ENCODE measurements around the gene SUMO3.

SUMO3 gene

DNA sequence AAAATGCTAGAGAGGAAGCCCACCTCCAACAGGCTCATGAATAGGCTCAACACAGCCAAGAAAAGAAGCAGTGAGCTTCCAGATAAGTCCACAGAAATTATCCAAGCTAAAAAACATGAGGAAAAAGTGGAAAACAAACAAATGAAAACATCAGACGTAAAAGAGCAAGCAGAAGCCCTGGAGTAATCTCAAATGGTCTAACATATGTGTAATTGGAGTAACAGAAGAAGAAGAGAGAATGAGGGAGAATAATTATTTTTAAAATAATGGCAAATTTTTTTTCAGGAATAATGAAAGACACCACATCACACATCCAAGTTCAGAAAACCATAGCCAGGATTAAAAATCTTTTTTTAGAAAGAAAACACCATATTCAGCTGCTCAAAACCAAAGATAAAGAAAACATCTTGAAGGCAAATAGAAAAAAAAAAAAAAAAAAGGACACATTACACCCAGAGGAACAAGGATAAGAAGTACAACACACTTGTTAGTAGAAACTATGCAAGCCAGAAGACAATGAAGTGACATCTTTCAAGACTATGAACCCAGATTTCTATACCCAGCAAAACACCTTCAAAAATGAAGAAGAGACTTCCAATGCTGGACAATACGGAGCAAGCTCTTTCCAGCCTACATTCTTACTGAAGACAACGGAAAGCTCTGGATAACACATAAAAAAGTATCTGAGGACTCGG lies 10.6 kb upstream of the SUMO3 start:
- DNase-seq: no peak

DNA sequence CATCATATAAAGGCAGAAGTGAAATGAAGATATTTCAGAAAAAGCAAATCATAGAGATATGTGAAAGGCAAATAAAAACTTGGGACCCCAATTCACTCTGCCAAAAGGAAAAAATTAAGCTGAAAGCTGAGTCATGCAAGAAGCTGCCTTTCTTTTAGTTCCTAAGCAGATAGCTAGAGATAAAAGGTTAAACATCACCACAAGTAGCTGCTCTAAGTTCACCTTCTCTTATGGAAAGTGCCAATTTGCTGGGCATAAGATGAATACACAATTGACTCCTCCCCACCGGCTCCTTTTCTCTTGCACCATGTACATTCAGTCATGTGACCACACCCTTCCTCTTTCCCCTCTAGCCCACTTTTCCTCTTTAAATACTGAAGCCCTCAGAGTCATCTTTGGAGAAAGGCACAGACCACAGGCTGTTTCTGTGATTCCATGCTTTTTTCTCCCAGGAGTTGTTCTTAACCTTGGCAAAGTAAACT lies 5.4 kb upstream of the SUMO3 start:
- peak; percentile 16 to 57 (median 34) for DNase-seq

DNA sequence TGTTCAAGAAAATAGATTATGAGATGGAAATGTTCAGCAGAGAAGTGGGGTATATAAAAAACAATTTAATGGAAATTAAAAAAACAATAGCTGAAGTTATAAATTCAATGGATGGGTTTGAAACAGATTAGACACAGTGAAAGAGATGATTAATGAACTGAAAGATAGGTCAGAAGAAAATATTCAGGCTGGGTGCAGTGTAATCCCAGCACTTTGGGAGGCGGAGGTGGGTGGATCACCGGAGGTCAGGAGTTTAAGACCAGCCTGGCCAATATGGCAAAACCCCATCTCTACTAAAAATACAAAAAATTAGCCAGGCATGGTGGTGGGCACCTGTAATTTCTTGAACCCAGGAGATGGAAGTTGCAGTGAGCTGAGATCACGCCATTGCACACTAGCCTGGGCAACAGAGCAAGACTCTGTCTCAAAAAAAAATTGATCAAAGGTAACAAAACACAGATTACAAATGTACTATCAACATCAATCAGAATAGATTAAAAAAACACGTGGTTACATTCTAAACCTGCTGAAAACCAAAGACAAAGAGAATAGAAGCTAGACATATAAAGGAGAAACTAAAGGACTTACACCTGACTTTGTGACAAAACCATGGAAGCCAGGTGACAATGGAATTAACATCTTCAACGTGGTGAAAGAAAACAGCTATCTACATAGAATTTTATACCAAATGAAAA lies 4.8 kb upstream of the SUMO3 start:
- DNase-seq: no peak

DNA sequence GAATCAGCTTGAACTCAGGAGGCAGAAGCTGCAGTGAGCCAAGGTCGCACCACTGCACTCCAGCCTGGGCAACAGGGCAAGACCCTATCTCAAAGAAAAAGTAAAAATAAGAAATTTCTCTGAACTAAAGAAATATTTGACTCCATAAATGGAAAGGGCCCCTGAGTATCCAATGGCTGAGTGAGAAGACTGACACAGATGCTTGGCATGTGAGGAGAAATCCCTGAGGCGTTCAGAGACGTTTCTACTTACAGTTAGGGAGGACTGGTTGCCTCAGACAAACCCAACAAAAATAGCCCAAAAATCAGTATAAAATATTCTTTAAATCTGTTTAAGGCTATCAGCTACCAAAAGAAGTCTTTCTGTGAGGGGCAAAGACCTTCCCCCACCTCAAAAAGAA lies 3.0 kb upstream of the SUMO3 start:
- no peak for DNase-seq

DNA sequence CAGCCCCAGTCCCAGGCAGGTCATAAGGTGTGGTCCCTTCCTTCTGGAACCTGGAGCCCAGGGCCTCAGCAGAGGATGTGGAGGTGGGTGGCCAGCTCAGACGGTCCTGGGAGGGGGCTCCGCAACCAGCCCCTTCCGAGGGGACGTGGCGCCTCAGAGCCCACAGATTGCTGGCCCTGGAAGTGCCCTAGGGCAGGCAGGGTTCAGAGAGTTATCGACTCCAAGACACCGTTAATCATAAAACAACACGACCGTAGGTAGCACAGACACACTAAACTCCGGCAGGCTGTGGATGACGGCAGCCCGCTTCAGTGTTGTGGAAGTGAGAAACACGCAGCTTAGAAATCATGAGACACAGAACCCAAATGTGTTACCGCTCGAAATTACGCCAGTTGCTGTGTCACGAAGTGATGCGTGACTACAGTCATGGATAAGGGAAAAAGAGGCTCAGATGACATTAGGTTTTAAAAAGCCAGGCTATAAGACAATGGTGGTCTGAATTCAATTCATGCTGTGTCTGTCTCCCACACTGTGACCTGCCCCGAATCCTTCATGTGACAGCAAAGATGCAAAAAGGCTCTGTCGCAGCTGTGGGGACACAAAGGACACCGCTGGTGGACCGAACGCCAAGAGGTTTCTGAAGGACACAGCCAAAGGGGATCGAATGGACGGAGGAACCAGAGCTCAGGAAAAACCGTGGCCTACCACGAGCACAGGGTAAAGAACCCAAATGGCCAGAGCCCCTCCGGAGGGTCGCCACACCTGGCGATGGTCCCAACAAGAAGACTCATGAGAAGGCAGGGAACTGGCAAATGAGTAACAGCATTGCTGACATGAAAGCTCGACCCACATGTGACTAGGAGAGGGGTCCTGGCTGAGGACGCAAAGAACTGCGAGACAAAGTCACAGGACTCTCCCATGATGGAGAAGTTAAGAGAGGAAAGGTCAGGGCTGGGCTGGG lies 1.7 kb upstream of the SUMO3 start:
- peak in 2 of 4 experiments; percentile 21 to 22 for DNase-seq

DNA sequence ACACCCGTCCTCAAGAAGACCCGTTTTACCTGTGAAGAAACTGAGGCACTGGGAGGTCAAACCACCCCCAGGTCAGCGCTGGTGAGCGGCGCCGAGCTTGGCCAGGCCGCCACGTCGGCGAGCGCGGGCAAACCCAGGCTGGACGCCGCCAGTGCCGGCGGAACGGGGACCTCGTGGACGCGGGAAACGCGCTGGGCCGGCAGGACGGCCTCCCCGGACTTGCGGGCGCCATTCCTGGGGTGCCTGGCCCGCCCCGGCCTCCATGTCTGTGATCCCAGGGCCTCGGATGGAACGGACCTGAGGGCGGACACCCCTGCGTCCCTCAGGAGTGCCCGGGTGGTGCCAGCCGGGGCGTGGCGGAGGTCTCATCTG lies 764 bp upstream of the SUMO3 start:
- peak in 1 of 4 experiments; percentile 21 for DNase-seq

DNA sequence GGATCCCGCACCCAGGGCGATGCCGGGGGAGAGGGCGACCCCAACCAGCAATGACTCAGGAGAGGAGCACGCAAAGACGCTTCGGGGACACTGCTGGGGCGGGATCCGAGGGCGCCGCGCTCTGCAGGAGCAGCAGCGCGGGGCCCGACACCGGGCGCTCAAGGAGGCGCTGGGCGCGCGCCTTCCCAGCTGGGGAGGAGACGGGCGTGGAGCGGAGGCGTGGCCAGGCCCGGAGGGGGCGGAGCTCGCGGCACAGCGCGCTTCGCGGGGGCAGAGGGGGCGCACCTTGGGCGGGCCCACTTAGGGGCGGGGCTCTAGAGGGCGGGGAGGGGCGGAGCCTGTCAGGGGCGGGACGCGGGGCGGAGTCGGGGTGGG lies 369 bp downstream of the SUMO3 start:
- DNase-seq: peak; percentile 93 to 98 (median 96)

DNA sequence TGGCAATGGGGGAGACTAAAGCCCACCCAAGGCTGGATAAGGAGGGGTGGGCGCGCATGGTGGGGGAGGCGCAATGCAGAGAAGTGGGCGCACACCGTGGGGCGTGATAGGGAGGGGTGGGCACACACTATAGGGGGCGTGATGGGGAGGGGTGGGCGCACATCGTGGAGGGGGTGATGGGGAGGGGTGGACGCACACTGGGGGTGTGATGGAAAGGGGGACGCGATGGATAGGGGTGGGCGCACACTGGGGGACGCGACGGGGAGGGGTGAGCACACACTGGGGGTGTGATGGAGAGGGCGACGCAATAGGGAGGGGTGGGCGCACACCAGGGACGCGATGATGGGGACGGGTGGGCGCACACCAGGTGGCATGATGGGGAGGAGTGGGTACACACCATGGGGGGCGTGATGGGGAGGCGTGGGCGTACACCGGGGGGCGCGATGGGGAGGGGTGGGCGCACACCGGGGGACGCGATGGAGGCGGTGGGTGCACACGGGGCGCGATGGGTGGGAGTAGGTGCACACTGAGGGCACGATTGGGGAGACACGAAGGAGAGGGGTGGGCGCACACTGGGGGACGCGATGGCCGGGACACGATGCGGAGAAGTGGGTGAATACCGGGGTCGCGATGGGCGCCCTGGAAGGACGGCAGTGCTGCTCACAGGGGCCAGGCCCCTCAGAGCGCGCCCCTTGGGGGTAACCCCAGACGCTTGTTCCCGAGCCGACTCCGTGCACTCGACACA lies 929 bp downstream of the SUMO3 start:
- DNase-seq: no peak

DNA sequence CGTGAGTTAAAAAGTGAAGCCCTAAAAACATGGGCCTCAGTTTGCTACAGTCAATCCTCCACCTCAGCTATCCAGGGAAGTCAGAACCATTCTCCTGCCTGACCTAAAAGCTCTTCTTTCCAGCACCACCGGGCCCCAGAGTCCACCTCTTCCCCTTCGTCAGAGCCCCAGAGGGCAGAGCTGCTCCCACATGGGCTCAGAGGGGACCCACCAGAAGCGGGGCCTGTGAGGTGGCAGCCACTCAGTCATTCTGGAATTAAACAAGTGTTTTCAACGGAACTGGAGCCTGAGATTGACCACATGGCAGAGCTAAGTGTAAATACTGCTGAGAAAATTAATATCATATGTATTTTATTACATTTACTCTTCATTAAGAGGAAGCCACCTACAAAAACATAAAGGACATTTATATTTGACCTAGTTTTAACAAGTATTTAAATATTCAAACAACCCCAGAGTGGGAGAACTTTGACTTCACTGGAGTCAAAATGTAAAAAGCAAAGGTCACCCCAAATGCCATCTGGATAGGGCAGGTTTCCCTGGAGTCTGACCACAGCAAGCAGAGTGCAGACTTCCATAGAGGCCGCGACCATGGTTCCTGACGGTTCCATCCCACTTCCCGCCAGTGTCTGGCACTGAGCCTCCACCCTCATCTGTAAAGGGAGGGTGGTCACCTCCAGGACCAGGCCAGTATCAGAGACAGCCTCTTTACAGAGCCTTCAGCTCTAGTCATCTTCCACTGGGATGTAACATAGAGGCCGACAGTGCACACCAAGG lies 1.8 kb downstream of the SUMO3 start:
- no peak for DNase-seq

DNA sequence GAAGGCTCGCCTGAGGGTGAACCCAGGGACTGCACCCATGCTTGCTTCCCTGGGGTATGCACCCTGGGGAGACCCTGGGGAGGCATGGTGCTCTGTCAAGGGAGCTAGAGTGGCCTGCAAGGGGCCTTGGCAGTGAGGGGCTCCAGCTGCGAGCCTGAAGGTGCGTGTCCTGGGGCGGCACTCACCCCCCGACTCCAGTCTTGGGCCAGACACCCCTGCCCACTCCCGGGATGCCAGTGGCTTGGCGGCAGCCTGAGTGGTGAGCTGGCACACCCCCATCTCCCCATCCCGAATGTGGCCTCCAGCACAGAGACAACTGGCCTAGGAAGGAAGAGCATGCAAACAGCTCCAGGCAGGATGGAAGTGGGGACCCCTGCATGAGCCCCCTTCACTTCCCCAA lies 2.6 kb downstream of the SUMO3 start:
- no peak for DNase-seq

DNA sequence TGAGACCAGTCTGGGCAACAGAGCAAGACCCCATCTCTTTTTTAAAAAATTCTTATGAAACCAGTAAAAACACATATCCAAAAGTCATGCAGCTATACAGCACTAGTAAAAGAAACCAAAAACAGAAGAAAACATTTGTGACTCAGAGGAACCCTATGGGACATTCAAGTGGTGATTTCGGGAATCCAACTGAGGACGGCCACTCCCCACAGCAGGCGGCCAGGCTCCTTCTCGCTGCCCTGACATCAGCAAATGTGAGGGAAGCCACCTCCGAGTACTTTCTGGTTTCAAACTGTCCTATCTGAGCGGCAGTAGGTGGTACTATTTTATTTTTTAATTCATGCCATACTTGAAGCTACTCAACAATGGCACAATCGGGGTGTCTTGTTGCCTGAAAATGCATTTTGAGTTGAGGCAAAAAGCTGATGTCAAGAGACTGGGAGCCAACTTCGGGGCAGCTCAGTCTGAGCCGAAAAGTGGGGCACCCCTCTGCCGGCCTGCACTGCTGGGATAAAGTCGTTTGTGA lies 3.3 kb downstream of the SUMO3 start:
- no peak for DNase-seq

DNA sequence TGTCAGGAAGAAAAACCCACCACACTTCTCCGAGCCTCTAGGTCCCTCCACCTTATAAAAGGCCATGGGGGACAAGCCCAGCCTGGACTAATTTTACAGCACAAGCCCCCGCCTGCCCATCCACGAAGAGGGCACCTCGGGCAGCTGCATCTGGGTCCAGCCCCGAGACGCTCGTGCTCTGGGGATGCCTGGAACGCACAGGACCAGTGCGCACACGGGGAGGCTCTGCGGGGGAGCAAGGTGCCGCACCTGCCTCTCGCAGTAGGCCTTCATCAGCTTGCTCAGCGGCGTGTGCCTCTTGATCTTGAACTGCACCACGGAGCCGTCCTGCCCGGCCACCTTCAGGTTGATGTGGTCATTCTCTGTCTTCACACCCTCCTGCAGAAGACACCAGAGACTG lies 4.1 kb downstream of the SUMO3 start:
- DNase-seq: no peak

DNA sequence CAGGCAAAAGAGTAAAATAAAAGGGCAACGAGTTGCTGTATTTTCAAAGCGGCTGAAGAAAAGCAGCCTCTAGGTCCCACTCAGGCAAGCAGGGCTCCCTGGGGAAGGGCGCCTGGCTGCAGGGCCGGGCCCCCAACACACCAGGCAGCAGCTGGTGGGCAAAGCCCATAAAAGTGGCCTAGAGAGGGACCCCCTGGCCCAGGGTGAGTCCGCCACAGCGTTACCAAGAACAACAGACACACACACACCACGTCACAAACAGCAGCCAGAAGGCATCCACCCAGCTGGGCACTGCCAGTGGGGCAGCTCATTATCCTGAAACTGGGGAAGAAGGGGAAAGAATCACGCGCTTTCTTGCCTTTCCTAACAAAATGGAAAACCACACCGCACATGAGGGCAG lies 4.7 kb downstream of the SUMO3 start:
- no peak for DNase-seq

DNA sequence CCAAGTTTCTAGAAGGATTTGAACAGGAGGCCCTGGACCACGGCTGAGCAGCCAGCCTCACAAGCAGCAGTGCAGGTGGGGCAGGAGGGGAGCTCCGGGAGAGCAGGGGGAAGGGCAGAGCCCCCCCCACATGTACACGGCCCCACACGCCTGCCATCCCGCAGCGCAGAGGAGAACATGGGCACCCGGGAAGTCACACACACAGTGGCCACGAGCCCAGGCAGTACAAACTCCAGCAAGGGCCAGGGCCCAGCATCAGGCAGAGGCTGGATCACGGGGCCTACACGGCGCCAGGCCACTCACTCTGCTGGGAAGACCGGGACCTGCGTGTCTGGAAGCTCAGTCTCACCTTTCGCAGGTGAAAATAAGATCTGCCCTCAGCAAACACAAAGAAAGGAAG lies 5.2 kb downstream of the SUMO3 start:
- DNase-seq: no peak

DNA sequence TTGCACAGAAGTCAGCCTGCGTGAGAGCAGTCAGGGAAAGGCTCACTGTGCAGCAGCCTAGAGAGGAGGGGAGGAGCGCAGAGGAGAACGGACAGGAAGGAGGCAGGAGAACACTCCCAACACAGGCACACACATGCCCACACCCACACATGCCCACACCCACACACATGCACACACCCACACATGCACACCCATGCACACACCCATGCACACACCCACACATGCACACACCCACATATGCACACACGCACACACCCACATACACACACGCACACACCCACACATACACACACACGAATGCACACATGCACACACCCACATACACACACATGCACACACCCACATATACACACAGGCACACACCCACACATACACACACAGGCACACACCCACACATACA lies 7.1 kb downstream of the SUMO3 start:
- no peak for DNase-seq

DNA sequence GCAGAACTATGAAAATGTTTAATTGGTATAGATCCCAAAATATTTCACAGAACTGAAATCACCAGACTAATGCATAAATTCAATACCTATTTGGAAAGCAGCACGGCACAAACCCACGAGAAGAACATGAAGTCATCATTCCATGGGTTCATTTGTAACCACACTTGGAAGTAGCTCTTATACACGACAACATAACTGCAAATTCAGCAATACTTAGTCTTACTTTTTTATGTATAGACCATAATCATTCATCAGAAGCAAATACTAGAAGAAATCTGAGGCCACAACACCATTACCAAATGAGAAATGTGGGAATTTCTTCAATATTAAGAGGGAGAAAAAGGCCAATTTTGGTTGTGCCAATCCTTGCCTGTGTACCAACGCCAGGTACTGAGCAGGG lies 12.0 kb downstream of the SUMO3 start:
- no peak for DNase-seq

DNA sequence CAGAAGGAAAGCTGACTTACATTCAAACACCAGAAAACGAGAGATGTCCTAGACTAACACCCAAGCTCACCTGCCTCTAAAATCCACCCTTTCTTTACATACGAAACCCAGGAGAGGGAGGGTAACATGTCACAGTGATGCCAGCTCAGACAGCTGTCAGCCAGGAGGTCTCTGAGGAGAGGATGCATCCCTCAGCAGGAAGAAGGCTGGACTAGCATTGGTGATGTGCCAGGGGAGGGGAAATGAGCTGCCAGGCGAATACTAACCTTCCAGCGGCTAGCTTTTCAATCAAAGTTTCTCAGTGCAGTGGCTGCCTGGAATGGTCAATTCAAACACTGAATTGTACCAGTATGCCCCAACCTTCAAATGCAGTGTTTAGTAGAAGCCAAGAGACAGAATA lies 12.6 kb downstream of the SUMO3 start:
- no peak for DNase-seq

DNA sequence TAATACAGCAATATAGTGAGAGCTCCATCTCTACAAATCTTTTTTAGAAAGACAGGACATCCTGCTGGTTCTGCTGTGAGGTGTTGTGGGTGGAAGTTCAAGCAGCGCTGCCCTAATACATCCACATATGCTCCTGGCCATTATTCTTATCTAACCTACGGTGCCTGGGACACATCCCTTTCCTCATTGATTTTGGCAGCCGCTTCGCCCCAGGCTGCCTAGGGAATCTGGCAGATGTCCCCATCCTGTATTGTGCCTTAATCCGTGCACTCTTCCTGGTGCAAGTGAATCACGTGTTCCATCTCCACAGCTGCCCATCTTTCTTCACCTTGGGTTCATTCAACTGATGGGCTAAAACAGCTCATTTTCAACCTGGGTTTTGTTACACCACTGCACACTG lies 13.1 kb downstream of the SUMO3 start:
- no peak for DNase-seq

DNA sequence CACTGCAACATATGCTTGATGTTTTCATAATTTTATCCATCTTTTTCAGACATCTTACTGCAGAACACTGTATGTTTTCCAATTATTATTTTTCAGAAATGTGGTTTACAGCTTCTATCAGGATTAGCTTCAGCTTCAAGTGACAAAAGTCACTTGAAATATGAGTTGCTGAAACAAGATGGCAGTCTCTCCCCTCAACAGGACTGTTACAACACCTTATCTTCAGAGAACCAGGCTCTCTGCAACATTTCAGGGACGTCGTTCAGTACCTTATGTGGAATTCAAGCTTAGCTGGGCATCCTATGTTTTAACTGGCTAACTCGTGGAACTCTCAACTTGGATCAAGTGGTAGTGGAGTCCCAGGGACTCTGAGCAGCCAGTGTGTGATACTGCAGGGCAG lies 14.2 kb downstream of the SUMO3 start:
- no peak for DNase-seq

DNA sequence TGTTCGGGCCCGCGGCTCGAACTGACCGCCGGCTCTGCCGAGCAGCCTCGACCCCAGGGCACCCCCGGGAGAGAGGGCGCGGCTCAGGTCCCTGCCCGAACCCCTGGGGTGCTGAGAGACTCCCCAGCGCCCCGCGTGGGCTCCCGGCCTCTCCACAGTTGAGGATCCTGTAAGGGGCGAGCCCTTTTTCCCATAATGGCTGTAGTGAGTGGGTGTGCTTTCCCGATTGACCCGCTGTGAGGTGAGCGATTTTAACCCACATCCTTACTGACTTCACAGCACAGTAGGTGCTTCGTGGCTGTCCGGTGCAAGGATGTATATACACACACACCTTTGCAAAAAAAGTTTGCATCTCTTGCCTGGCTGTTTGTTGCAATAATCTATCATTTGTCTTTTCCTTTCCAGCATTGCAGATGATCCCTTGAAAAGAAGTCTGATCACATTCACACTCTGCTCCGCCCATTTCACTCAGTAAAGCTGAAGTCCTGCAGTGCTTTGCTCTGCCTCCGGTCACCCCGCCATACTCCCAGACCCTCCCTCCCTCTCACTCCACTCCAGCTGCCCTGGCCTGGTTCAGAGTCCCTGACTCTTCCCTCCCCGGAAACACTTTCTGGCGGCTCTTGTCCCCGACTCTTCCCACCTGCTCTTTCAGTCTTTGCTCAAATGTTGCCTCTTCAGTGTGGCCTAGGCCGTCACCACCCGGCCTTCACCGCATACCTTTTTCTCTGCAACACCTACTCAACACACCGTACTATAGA lies 15.3 kb downstream of the SUMO3 start:
- peak in 2 of 4 experiments; percentile 12 to 36 for DNase-seq
